ENCODE data around the gene WDR7.
"Not testable (repeated sequence)": the region's sequence is repeated elsewhere in the genome, so short reads cannot be mapped to it uniquely, and the experiment has no call there.

WDR7 gene

DNA sequence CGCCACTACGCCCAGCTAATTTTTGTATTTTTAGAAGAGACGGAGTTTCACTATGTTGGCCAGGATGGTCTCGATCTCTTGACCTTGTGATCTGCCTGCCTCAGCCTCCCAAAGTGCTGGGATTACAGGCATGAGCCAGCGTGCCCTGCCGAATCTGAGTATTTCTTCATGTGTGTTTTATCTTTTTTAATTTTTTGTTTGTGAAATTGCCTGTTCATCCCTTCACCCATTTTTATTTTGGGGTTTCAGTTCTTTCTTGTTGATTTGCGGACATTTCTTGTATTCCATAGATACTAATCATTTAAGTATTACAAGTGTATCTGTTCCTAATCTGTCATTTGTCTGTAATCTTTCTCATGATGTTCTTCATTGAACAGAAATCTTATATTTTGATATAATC is 3.1 kb downstream of the WDR7 start:
- not testable (repeated sequence) for DNase-seq (ENCODE audit: low read depth in 3 of 3)

DNA sequence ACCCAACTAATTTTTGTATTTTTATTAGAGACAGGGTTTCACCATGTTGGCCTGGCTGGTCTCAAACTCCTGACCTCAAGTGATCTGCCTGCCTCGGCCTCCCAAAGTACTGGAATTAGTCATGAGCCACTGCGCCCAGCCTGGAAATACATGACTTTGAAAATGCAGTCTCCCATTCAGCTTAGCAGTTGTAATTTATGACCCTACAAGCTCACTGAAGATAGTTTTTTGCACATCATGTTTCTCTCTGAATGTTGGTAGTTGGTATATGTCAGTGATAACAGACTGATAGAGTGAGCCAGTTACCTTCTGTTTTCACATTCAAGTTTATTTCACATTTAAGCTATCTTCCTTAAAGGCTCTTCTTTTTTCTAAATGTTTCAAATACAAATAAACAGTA is 7.1 kb downstream of the WDR7 start:
- DNase-seq (ENCODE audit: low read depth in 3 of 3): no peak

DNA sequence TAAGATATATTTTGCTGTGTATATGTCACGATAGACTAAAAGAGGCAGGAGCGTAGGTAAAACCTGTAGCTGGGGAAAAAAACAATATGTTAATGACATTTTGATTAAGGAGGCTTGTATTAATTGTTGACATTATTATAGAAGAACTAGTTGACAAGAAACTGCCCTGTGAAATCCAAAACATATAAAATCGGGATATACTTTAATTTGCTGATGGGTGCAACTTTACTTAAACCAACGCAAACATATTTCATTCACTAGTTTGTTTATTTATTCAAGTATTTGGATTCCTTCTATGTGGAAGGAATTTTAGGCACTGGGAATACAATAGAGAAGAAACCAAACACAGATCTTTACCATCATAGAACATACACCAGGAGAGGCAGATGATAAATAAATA is 8.0 kb downstream of the WDR7 start:
- DNase-seq (ENCODE audit: low read depth in 3 of 3): no peak

DNA sequence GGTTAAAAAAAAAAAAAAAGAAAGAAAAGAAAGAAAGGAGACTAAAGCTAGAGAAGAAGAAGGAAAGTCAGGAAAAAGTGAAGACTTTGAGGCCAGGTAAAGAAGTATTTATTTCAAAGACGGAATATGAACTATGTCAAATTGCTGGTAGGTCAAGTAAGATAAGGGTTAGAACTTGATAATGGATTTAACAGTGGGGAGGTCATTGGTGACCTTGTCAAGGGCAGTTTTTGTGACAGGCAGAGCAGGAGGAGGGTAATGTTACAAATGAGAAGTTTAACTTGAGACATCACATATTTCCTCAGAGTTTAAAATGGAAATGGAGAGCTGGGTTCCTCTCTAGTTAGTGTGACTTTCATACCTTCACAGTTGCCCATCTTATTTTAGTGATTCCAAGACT is 9.5 kb downstream of the WDR7 start:
- DNase-seq (ENCODE audit: low read depth in 3 of 3): no peak

DNA sequence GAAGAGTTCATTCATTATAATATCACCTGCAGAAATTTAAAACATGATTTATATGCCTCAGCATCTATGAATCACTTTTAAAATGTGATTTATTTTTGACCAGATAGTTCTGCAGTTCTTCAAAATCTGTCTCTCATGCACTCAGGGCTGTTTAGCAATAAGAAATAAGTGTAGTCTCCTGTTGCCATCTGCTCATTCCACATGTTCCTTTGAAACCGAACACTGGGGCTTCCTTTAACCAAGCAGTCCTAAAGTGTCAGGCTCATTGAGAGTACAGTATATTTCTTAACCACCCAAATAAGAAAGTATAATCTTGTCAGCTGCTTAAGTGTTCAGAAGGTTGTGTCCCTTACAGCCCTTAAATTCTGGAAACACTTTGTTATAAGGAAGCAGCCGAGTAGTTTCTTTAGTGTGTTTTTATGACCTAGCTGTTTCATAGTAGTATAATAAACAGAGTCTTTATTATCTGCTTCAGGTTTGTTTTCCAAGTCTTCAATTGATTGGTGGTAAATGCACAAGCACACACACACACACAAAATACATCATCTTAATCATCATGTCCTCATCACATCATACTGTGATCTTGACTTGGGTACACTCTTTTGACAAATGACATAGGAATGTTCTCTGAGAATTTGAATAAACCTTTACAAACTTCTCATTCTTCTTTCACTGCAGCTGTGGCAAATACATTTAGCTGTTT is 10.4 kb downstream of the WDR7 start:
- DNase-seq (ENCODE audit: low read depth in 3 of 3): no peak

DNA sequence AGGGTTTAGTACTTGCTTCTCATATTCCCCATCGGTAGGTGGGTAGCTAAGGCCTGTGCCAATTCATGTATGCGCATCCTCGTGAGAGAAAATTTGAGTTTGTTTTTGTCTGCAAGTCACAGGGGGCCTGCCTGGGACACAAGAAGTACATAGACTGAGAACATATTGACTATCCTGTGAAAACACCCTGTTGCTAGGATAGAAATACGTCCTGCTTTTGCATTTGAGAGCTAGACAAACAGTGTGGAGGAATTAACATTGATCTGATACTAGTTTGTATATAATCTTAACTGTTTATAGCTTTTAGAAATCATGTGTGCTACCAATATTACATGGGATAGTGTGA is 10.9 kb downstream of the WDR7 start:
- no peak for DNase-seq (ENCODE audit: low read depth in 3 of 3)

DNA sequence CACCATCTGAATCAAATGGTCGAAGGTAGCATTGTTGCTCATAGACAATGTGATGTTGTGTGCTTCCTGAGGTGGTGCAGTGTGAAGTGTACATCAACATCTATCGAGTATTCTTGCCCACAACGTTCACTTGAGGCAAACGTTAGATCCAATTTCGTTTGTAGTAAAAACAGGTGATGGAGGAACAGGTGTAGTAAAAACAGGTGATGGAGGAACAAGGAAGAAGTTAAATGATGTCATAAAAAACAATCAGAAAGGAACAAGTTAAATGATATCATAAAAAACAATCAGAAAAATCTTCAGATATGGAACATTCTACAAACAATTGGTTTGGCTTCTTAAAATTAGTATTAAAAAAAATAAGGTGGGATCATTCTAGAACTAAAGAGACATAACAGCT is 11.3 kb downstream of the WDR7 start:
- DNase-seq (ENCODE audit: low read depth in 3 of 3): no peak

DNA sequence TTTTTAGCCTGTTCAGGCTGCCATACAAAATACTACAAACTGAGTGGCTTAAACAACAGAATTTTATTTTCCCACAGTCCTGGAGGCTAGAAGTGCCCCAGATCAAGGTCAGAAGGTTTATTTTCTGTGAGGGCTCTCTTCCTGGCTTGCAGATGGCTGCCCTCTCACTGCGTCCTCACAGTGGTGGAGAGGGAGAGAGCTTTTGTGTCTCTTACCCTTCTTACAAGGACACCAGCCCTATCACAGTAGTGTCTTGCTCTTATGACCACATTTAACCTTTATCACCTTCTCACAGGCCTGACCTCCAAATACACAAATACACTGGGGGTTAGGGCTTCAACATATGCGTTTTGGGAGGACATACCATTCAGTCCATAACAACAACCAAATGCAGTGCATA is 11.7 kb downstream of the WDR7 start:
- DNase-seq (ENCODE audit: low read depth in 3 of 3): no peak

DNA sequence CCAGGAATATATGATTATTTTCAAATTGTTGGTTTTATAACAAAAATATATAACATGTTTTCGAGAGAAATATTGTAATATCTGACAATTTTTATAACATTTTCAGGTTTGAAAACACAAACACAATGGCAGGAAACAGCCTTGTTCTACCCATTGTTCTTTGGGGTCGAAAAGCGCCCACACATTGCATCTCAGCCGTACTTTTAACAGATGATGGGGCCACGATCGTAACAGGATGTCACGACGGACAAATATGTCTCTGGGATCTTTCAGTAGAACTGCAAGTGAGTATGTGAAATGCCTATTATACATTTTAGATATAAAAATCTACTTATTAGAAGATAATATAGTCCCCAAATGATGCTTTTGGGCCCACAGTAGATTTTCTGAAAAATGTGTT is 21.2 kb downstream of the WDR7 start:
- DNase-seq (ENCODE audit: low read depth in 3 of 3): no peak

DNA sequence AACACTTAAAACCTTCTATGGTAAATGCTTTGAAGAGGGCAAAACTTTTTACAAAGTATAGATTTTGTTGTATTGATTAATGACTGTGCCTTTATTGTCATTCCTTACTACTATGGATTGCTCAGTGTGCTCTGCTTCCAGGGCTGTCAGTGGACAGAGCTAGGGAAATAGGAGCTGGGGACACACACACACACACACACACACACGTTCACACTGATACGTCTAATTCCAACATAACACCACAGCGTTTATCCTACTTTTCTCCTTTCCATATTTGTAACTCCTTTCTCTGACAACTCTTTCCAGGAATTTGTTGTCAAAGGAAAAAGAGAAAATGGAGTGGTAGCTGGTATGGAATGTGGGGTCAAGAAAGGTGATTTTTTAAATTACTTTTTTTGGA is 21.8 kb downstream of the WDR7 start:
- no peak for DNase-seq (ENCODE audit: low read depth in 3 of 3)

DNA sequence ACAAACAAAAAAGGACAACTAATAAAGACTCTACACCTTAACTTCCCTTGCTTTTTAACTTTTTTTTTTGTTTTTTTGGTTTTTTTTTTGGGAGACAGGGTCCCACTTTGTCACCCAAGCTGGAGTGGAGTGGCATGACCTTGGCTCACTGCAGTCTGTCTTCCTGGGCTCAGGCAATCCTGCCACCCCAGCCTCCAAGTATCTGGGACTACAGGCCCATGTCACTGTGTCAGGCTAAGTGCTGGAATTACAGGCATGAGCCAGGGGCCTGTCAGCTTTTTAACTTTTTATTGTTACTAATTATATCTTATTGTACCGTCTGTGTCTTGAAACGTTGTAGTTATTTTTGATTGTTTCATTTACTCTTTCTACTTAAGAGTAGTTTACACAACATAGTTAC is 25.5 kb downstream of the WDR7 start:
- DNase-seq (ENCODE audit: low read depth in 3 of 3): no peak

DNA sequence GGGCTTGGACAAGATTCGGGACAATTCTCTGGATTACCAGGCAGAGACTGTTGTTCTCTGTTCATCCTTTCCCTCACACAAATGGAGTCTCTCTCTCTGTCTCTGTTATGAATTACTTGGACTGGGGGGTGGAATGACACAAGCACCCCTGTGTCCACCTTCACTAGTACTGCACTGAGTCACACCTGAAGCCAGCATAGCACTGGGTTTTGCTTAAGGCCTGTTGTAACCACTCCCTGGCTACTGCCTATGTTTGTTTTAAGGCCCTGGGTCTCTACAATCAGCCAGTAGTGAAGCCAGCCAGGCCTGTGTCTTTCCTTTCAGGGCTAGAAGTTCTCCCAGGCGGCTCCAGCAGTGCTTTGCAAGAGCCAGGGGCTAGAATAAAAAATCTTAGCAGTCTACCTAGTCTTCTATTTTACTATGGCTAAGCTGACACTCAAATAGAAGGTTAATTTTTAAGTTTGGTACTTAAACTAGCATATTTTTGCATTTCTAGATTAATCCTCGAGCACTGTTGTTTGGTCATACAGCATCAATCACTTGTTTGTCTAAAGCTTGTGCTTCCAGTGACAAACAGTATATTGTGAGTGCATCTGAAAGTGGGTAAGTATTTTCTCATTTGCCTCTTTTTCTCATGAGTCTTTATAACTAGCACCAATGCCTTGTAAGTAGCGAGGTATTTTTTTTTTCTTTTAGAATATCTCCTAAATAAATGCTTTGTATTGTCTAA is 27.8 kb downstream of the WDR7 start:
- DNase-seq (ENCODE audit: low read depth in 3 of 3): no peak

DNA sequence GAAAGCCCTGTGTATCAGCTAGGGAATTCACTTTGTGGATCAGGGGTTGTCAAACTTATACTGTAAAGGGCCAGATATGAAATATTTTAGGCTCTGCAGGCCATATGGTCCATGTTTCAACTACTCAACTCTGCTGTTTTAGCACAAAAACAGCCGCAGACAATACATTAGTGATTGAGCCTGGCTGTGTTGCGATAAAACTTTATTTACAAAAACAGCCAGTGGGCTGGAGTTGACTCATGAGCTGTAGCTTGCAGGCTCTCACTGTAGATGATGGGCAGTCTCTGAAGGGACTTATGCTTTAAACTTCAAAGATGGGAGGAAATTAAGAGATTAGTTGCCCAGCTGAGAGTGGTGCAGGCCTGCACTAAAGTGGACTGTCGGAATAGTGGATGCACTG is 33.1 kb downstream of the WDR7 start:
- DNase-seq (ENCODE audit: low read depth in 3 of 3): no peak

DNA sequence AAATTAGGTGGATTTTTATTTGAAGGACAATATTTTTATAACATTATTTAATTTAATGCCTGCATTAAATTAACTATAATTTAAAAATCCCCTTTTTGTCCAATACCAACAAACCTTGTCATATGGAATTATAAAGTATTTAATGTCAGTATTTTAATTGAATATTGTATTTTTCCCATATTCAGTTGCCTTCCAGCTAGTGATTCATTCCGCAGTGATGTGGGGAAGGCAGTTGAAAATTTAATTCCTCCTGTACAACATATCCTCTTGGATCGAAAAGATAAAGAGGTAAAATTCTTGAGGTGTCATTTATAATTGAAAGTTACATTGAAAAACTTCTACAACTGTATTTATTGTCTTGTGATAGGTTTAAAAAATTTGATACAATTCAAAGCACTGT is 40.4 kb downstream of the WDR7 start:
- DNase-seq (ENCODE audit: low read depth in 3 of 3): no peak

DNA sequence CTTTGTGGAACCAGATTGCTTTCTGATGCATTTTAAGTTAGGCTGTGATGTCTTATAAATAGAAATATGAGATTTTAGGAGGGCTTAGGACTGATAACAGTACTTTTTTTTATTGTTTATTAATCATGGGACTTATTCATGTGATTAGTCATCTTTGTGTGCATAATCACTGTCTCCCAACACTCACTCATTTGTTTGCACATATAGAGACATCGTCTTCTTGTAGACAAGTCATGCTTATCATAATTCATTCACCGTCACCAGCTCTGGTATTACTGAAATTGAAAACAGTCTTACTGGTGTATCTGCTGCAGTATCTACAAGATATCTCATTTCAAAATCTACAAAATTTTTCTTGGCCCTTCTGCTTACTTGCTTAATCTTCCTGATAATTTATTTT is 45.8 kb downstream of the WDR7 start:
- no peak for DNase-seq (ENCODE audit: low read depth in 3 of 3)

DNA sequence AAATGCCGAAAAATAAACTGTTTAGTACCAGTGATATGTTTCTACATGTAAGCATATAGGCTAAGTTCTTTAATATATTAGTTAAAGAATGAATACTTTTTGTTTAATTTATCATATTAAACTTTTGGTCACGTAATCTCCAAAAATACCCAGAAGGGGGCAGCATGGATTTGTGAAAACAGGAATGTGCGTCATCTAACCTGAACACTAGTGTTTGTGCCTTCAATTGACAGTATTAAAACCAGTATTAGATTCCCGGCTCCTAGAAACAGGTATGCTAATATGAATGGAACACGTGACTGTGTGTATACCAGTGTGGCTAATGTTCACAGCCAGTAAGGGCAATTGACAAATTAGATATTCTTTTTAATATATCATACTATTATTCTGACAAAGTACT is 51.8 kb downstream of the WDR7 start:
- DNase-seq (ENCODE audit: low read depth in 3 of 3): peak in 1 of 3 donors; percentile 5

DNA sequence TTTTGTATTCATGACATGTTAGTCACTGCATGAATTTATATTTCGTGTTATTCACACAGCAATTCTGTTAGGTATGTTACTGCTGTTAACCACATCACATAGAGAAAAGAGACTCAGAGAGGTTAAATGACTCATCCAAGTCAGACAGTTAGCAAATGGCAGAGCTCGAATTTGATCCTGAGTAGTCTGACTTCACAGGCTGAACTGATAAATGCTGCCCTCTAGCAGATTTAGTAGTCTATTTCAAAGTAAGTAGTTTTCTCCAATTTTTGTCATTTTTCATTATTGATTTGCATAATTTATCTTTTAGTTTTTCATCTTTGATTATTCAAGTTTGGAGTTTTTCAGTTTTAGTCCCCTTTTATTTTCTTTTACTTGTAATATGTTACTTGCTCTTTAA is 58.3 kb downstream of the WDR7 start:
- DNase-seq (ENCODE audit: low read depth in 3 of 3): peak in 1 of 3 donors; percentile 12

DNA sequence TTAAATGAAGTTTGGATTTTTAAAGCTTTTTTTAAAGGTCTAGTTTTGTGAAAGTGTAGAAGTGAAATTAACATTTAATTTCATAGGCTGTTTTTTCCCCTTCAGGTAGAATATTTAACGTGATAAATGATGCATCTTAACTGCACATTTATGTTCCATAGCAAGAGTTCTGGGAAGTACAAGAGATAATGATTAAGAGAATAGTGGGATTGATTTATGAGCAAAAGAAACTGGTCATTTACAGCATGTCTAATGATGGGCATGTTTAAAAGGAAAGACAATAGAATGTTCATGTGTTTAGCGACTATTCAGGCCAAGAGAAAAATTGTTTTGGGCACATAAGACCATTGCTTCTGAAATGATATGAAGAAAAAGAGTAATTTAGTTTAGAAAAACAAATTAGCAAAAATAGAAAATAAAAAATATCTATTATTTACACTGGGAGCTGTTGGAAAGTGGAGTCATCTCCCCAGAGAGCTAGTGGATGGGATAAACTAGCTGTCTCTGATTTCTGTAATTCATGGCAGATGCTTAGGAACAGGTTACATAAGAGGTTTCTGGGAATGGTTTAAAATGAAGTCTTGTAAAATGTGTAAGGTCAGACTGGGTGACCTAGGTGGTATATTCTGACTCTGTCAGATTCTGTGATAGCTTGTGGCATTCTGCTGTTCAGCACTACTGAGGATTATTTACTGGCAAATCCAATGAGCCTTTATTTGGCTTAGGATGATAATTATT is 60.7 kb downstream of the WDR7 start:
- DNase-seq (ENCODE audit: low read depth in 3 of 3): no peak

DNA sequence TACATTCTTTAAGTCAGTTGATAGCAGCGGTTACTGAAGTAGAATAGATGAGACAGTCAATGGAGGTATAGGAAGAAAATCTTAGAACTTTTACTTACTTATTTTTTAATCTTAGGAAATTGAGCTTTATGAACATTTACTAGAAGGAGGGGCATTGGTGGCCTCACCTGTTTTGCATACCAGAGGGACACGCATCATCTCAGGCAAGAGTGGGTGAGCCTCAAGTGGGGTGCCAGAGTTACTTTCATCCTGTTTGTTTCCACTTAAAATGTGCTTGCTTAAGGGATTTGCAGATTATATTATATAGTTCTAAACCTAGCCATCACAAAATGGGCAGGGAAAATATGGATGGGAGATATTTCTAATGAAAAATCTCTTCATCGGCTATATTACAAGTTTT is 61.6 kb downstream of the WDR7 start:
- DNase-seq (ENCODE audit: low read depth in 3 of 3): no peak

DNA sequence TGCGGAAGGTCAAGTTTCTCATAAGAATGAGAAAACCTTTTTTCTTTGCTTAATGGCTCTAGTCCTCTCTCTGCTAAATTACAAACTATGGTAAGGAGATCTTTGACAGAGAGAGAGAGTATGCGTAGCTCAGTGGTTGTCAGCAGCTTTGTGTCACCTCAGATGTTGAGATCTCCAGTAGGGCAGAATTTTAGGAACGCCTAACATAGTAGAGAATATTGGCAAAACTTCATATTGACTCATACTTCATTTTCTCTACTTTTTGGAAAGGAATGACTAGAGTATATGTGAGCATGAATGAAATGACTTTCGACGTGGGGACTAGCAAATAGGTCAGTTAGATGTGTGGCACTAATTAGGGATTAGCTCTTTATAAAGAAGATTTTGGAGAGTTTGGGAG is 64.0 kb downstream of the WDR7 start:
- DNase-seq (ENCODE audit: low read depth in 3 of 3): no peak

DNA sequence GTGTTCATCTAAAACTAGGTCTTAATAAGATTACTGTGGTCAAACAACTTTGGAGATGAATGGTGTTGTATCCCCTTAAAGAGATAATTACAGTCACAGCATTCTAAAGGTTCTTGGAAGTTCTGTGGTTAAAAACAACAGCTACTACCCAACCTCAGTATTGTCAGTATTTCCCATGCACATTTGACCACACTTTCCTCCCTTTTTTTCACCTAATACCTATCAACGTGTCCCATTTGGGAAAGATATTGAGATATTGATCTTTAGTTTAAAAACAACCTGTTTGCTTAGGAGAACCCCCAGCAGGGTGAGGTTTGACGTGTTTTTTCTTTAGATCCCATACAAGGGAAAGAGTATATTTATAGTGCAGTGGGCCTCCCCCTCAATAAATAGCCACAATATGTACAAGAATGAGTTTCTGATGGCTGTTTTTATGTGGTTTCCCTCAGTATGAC is 65.6 kb downstream of the WDR7 start:
- no peak for DNase-seq (ENCODE audit: low read depth in 3 of 3)

DNA sequence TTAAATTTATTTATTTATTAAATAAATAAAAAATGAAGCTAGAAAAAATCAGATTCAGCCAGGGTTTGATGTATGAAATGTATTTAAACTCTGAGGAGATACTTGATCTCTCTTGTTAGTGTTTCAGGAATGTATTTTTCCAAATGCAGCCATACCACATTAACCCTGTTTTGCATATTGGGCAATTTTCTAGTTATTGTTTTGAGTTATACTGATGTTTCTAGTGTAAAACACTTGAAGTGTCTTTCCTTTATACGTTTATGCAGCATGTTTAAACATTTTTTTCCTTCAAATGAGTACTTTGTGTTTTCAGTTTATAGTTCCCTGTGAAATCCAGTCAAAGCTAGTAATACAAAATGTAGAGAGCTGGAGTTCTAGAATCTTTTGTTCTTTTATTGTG is 69.9 kb downstream of the WDR7 start:
- DNase-seq (ENCODE audit: low read depth in 3 of 3): no peak

DNA sequence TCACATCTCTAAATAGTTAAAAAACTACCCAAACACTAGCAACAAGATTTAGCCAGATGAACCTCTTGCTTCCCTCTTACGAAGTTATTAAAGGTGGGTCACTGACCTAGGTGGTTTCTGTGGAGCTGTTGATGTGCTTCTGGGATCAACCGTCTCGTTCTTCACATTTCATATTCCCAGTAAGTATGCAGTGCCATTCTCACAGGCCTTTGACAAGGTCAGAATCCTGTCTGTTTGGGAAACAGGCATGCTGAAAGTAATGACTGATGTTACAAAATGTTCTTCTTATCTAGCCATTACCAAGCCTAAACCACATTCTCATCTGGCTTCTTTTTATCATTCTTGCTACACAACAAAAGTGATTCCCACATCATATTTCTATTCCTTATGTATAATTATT is 70.3 kb downstream of the WDR7 start:
- no peak for DNase-seq (ENCODE audit: low read depth in 3 of 3)
